ENCODE measurements around the gene PHACTR2. TPM values are rescaled to one million over a fixed set of nuclear protein-coding genes. Genes with fewer than 3 reads are reported as not detected.

Gene PHACTR2
- total RNA-seq, 2 experiments from 2014 or later: 19.6 to 25.0 TPM

- no peak for ATAC-seq (ENCODE audit: poor library complexity)
- H3K27ac Mint-ChIP-seq: no peak overlapping the region
Measured at GRCh38 chr6:143778926-143779325, 101.2 kb downstream of the PHACTR2 start.

DNA sequence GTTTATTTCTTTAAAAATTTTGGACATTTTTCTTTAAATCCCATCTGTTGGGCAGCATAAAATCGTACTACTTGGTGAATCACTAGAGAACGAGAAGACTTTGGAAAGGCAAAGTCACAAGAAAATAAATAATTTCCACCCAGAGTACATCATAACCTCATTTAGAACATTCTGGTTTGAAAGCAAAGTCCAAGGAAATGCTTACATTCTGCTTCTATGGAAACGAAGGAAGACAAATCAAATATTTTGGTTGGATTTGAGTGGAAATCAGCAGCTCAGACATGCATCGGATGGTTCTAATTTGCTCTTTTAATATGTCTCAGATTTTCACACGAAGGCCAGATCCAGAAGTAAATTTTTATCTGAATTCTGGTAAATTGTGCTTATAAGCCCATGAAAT lies 104.7 kb downstream of the PHACTR2 start:
- H3K4me3 Mint-ChIP-seq: no peak overlapping the region
- peaks cover 81% of the 10 kb centered on the region for H3K36me3 Mint-ChIP-seq (ENCODE audit: low read depth)
- no peaks in the 10 kb centered on the region for H3K27me3 ChIP-seq (ENCODE audit: control insufficient read depth in 1 of 2, insufficient read depth in 2 of 2, low read length in 2 of 2)

More at GRCh38 chr6:143778926-143779325, 101.2 kb downstream of the PHACTR2 start:
- Histone ChIP-seq H3K4me3 (ENCODE audit: low read length) (no peak overlapping the region), H3K36me3 (ENCODE audit: insufficient read depth, low read length) (peaks cover 51% of the 10 kb centered on the region), H3K9me3 (ENCODE audit: control insufficient read depth in 1 of 2, insufficient read depth in 1 of 2, low read length in 2 of 2) (no peaks in the 10 kb centered on the region), H3K27me3 (ENCODE audit: control insufficient read depth in 1 of 2, insufficient read depth in 2 of 2, low read length in 2 of 2) (no peaks in the 10 kb centered on the region), H3K4me1 (ENCODE audit: insufficient read depth, low read length) (no peaks in the 10 kb centered on the region), H3K27ac (ENCODE audit: low read depth in 1 of 2, low read length in 2 of 2) (no peak overlapping the region)
- POLR2A ChIA-PET: no interaction called here
- intact Hi-C loops (cut with DNase I, micrococcal nuclease): no loop called here
- Mint-ChIP-seq H3K9me3 (no peaks in the 10 kb centered on the region), H3K4me3 (no peak overlapping the region), H3K36me3 (ENCODE audit: low read depth) (peaks cover 74% of the 10 kb centered on the region), H3K4me1 (ENCODE audit: low read depth) (no peaks in the 10 kb centered on the region), H3K27me3 (no peaks in the 10 kb centered on the region)
- no peak for DNase-seq
- CTCF ChIA-PET: interaction anchor here (0.7 kb wide), 2 partner anchors 309 to 993 kb away, joined by 3 to 4 read pairs; no protein-coding TSS in a partner anchor
- TF ChIP-seq, protein P1, sequence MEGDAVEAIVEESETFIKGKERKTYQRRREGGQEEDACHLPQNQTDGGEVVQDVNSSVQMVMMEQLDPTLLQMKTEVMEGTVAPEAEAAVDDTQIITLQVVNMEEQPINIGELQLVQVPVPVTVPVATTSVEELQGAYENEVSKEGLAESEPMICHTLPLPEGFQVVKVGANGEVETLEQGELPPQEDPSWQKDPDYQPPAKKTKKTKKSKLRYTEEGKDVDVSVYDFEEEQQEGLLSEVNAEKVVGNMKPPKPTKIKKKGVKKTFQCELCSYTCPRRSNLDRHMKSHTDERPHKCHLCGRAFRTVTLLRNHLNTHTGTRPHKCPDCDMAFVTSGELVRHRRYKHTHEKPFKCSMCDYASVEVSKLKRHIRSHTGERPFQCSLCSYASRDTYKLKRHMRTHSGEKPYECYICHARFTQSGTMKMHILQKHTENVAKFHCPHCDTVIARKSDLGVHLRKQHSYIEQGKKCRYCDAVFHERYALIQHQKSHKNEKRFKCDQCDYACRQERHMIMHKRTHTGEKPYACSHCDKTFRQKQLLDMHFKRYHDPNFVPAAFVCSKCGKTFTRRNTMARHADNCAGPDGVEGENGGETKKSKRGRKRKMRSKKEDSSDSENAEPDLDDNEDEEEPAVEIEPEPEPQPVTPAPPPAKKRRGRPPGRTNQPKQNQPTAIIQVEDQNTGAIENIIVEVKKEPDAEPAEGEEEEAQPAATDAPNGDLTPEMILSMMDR (IDR thresholded peaks at IDR 0.05): no peak

DNA sequence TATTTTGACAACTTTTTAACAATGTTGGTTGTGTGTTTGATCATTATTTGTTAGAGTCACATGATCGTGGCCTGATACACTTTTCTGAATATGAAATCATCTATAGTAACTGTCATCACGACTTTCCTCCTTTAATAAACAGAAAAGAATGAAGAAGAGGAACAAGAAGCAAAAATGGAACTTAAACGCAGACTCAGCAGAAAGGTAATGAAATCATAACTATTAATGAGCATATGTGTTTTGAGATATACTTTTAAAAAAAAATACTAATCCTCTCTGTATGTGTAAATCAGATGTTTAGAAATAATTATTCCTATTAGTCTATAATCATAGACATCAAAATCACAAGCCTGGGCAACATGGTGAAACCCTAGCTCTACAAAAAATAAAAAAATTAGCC lies 105.3 kb downstream of the PHACTR2 start:
- Histone ChIP-seq H3K4me3 (ENCODE audit: low read length) (no peak overlapping the region), H3K27me3 (ENCODE audit: control insufficient read depth in 1 of 2, insufficient read depth in 2 of 2, low read length in 2 of 2) (no peaks in the 10 kb centered on the region), H3K4me1 (ENCODE audit: insufficient read depth, low read length) (no peaks in the 10 kb centered on the region), H3K36me3 (ENCODE audit: insufficient read depth, low read length) (peaks cover 39% of the 10 kb centered on the region), H3K9me3 (ENCODE audit: control insufficient read depth in 1 of 2, insufficient read depth in 1 of 2, low read length in 2 of 2) (peaks cover 11 to 15% of the 10 kb centered on the region in 2 experiments), H3K27ac (ENCODE audit: low read depth in 1 of 2, low read length in 2 of 2) (no peak overlapping the region)
- no peaks in the 10 kb centered on the region for H3K4me1 Mint-ChIP-seq (ENCODE audit: low read depth)
- ChIA-PET POLR2A (no interaction called here), CTCF (no interaction called here)
- intact Hi-C loops (cut with DNase I, micrococcal nuclease): no loop called here
- peaks cover 5% of the 10 kb centered on the region for H3K9me3 Mint-ChIP-seq
- ATAC-seq (ENCODE audit: poor library complexity): no peak
- no peaks in the 10 kb centered on the region for H3K27me3 Mint-ChIP-seq
- DNase-seq: no peak
- H3K27ac Mint-ChIP-seq: no peak overlapping the region
- no peak overlapping the region for H3K4me3 Mint-ChIP-seq
- TF ChIP-seq, protein P1 (IDR thresholded peaks at IDR 0.05): no peak
- peaks cover 82% of the 10 kb centered on the region for H3K36me3 Mint-ChIP-seq (ENCODE audit: low read depth)

More for the DNA sequence above, 104.7 kb downstream of the PHACTR2 start:
- Histone ChIP-seq H3K4me3 (ENCODE audit: low read length) (no peak overlapping the region), H3K36me3 (ENCODE audit: insufficient read depth, low read length) (peaks cover 45% of the 10 kb centered on the region), H3K27ac (ENCODE audit: low read depth in 1 of 2, low read length in 2 of 2) (no peak overlapping the region), H3K9me3 (ENCODE audit: control insufficient read depth in 1 of 2, insufficient read depth in 1 of 2, low read length in 2 of 2) (peaks cover 11 to 15% of the 10 kb centered on the region in 2 experiments), H3K4me1 (ENCODE audit: insufficient read depth, low read length) (no peaks in the 10 kb centered on the region)
- ChIA-PET POLR2A (no interaction called here), CTCF (no interaction called here)
- Mint-ChIP-seq H3K9me3 (peaks cover 5% of the 10 kb centered on the region), H3K27me3 (no peaks in the 10 kb centered on the region), H3K27ac (no peak overlapping the region), H3K4me1 (ENCODE audit: low read depth) (no peaks in the 10 kb centered on the region)
- DNase-seq (no peak), ATAC-seq (ENCODE audit: poor library complexity) (no peak)
- intact Hi-C loops (cut with DNase I, micrococcal nuclease): no loop called here
- TF ChIP-seq, protein P1 (IDR thresholded peaks at IDR 0.05): no peak

Data from CD4-positive, alpha-beta T cell (primary cell).